SK-N-SH (cell line): ENCODE measurements around the gene SEMA4G. TPM values are rescaled to one million over a fixed set of nuclear protein-coding genes. Genes with fewer than 3 reads are reported as not detected.

ENCODE experiments used
- CTCF ChIA-PET: fragments of 300-600, 350-600 bp; formaldehyde crosslinking; extraction: SDS; loops from one replicate; lab custom pipeline; 2021; lab: Yijun Ruan, JAX
- POLR2A ChIA-PET: fragments of 350-600 bp; sonication (Branson Sonifier 250); formaldehyde crosslinking; extraction: SDS; loops from one replicate; lab custom pipeline; 2020; ENCODE audit warnings: antibody characterized with exemption, inconsistent platforms; lab: Yijun Ruan, JAX
- DNase-seq: peaks from one replicate; pipeline ENCODE4 v3.0.0; 2012
- H2AFZ ChIP-seq: fragments of 200-600 bp; sonication (generic); 2 replicates; pipeline ENCODE4 v1.8.1; 2016; ENCODE audit warnings: antibody characterized with exemption, mild to moderate bottlenecking, low read depth
- H3F3A ChIP-seq: fragments of 200-600 bp; sonication (generic); replicated peaks from 2 replicates; pipeline ENCODE3; 2016; ENCODE audit warnings: antibody characterized with exemption, mild to moderate bottlenecking; ENCODE audit not compliant: insufficient read depth
- H3K27ac ChIP-seq, 2 experiments: fragments of 200-500 bp in 1 of 2; fragments of 200-600 bp in 1 of 2; sonication (Bioruptor generic) in 1 of 2; sonication (generic), shearing (Covaris generic) in 1 of 2; 2 replicates each; pipeline versions ENCODE4 v1.5.1 to v1.6.1; 2014 to 2016; ENCODE audit warnings: low read depth in 2 of 2, inconsistent platforms in 1 of 2, low read length in 1 of 2, mild to moderate bottlenecking in 1 of 2, mixed read lengths in 1 of 2
- H3K27me3 ChIP-seq: fragments of 200-600 bp; sonication (generic), shearing (Covaris generic); 2 replicates; pipeline ENCODE4 v1.6.1; 2016; ENCODE audit warnings: mixed run types; ENCODE audit not compliant: insufficient read depth
- H3K36me3 ChIP-seq, 2 experiments: fragments of 200-500 bp in 1 of 2; fragments of 200-600 bp in 1 of 2; sonication (Bioruptor generic) in 1 of 2; sonication (generic) in 1 of 2; replicated peaks in 1 of 2; 2 replicates each; pipeline versions ENCODE3 to v1.5.1; 2014 to 2016; ENCODE audit warnings: low read length in 1 of 2, mild to moderate bottlenecking in 1 of 2; ENCODE audit not compliant: insufficient read depth in 2 of 2, control insufficient read depth in 1 of 2
- H3K4me1 ChIP-seq, 2 experiments: fragments of 200-500 bp in 1 of 2; fragments of 200-600 bp in 1 of 2; sonication (Bioruptor generic) in 1 of 2; sonication (generic), shearing (Covaris generic) in 1 of 2; 2 replicates each; pipeline versions ENCODE4 v1.5.1 to v1.6.1; 2014 to 2016; ENCODE audit warnings: low read depth in 1 of 2, low read length in 1 of 2, mixed run types in 1 of 2; ENCODE audit not compliant: insufficient read depth in 2 of 2, control insufficient read depth in 1 of 2
- H3K4me2 ChIP-seq: fragments of 200-600 bp; sonication (generic), shearing (Covaris generic); 2 replicates; pipeline ENCODE4 v1.6.1; 2017; ENCODE audit warnings: mixed run types
- H3K4me3 ChIP-seq, 2 experiments: fragments of 200-500 bp in 1 of 2; fragments of 200-600 bp in 1 of 2; sonication (Bioruptor generic) in 1 of 2; sonication (generic), shearing (Covaris generic) in 1 of 2; 2 replicates each; pipeline versions ENCODE4 v1.5.1 to v1.8.1; 2014 to 2016; ENCODE audit warnings: low read depth in 2 of 2, inconsistent platforms in 1 of 2, low read length in 1 of 2, mild to moderate bottlenecking in 1 of 2, mixed read lengths in 1 of 2, moderate library complexity in 1 of 2
- H3K79me2 ChIP-seq: fragments of 200-600 bp; sonication (generic); 2 replicates; pipeline ENCODE4 v1.8.1; 2017; ENCODE audit warnings: mild to moderate bottlenecking; ENCODE audit not compliant: insufficient read depth
- H3K9ac ChIP-seq: fragments of 200-600 bp; sonication (generic); 2 replicates; pipeline ENCODE4 v1.6.1; 2017; ENCODE audit warnings: mixed run types
- H3K9me2 ChIP-seq: fragments of 200-600 bp; sonication (generic); 2 replicates; pipeline ENCODE4 v1.6.1; 2017; ENCODE audit warnings: mixed run types
- H3K9me3 ChIP-seq: fragments of 200-600 bp; sonication (generic); 2 replicates; pipeline ENCODE4 v1.6.1; 2017; ENCODE audit warnings: mixed run types, mild to moderate bottlenecking, moderate library complexity
- H4K20me1 ChIP-seq: fragments of 200-600 bp; sonication (generic); 2 replicates; pipeline ENCODE4 v1.6.1; 2017; ENCODE audit warnings: mild to moderate bottlenecking, mixed run types; ENCODE audit not compliant: insufficient read depth
- CHD2 ChIP-seq: fragments of 150-350 bp; IDR thresholded peaks from 2 replicates; pipeline ENCODE4 v1.6.1; 2018; ENCODE audit warnings: low read length; ENCODE audit not compliant: partially characterized antibody
- ELF1 ChIP-seq: IDR thresholded peaks from 2 replicates; pipeline ENCODE4 v1.4.0; 2012
- EZH2phosphoT487 ChIP-seq: fragments of 200-600 bp; sonication (generic); IDR thresholded peaks from 2 replicates; pipeline ENCODE4 v1.6.1; 2017; ENCODE audit warnings: low read depth, mixed run types, mild to moderate bottlenecking, antibody characterized with exemption, moderate library complexity, borderline replicate concordance
- FOXJ3 ChIP-seq: sonication (generic); formaldehyde crosslinking; IDR thresholded peaks from 2 replicates; pipeline ENCODE4 v1.5.1; 2020; ENCODE audit warnings: mild to moderate bottlenecking, missing genetic modification reagents
- FOXM1 ChIP-seq: IDR thresholded peaks from 2 replicates; pipeline ENCODE4 v1.4.0; 2012; ENCODE audit warnings: low read depth, mild to moderate bottlenecking
- GABPA ChIP-seq: IDR thresholded peaks from 2 replicates; pipeline ENCODE4 v1.4.0; 2012; ENCODE audit warnings: low read depth, mild to moderate bottlenecking
- IRF3 ChIP-seq: fragments of 150-350 bp; IDR thresholded peaks from 2 replicates; pipeline ENCODE4 v1.6.1; 2016; ENCODE audit warnings: mild to moderate bottlenecking, low read depth, low read length
- MXI1 ChIP-seq: IDR thresholded peaks from 2 replicates; pipeline ENCODE4 v1.6.1; 2012; ENCODE audit warnings: mild to moderate bottlenecking, low read depth, low read length, improper control_type of control experiment
- NFIC ChIP-seq: IDR thresholded peaks from 2 replicates; pipeline ENCODE4 v1.4.0; 2012; ENCODE audit warnings: borderline replicate concordance
- NRF1 ChIP-seq: IDR thresholded peaks from 2 replicates; pipeline ENCODE4 v1.6.1; 2012; ENCODE audit warnings: low read depth, mild to moderate bottlenecking, low read length
- POLR2AphosphoS5 ChIP-seq: IDR thresholded peaks from 2 replicates; pipeline ENCODE4 v1.6.1; 2012; ENCODE audit warnings: low read depth, low read length
- RCOR1 ChIP-seq: fragments of 150-350 bp; IDR thresholded peaks from 2 replicates; pipeline ENCODE4 v1.6.1; 2017; ENCODE audit warnings: antibody characterized with exemption, low read length
- RFX5 ChIP-seq: IDR thresholded peaks from 2 replicates; pipeline ENCODE4 v1.6.1; 2012; ENCODE audit warnings: mild to moderate bottlenecking, improper control_type of control experiment, low read length
- SIN3A ChIP-seq: IDR thresholded peaks from 2 replicates; pipeline ENCODE4 v1.6.1; 2012; ENCODE audit warnings: low read depth, mild to moderate bottlenecking, low read length, moderate library complexity, borderline replicate concordance
- SMC3 ChIP-seq: IDR thresholded peaks from 2 replicates; pipeline ENCODE4 v1.6.1; 2012; ENCODE audit warnings: low read depth, low read length, improper control_type of control experiment
- TCF12 ChIP-seq: IDR thresholded peaks from 2 replicates; pipeline ENCODE4 v1.4.0; 2012
- WGBS: methylation state at CpG from one replicate; pipeline ENCODE4 v1.1.6; 2017; ENCODE audit warnings: low lambda C conversion rate; 5-methylcytosine and 5-hydroxymethylcytosine counted together
- polyA plus RNA-seq, 3 experiments: library from polyadenylated mRNA; depleted of rRNA; stranded (reverse); fragments of >200 nt; gene quantifications; 2 replicates each; pipeline ENCODE4 v1.2.3, GENCODE V29; 2012
- TF ChIP-seq, protein P1 (sequence below): fragments of 150-350 bp; IDR thresholded peaks from 2 replicates; pipeline ENCODE4 v1.6.1; 2017; ENCODE audit warnings: antibody characterized with exemption, low read length, low read depth, borderline replicate concordance
- TF ChIP-seq, protein P2 (sequence below): IDR thresholded peaks from 2 replicates; pipeline ENCODE4 v1.4.0; 2012; ENCODE audit warnings: low read depth, borderline replicate concordance
- TF ChIP-seq, protein P3 (sequence below): fragments of 200-600 bp; sonication (generic); IDR thresholded peaks from 2 replicates; pipeline ENCODE4 v1.6.1; 2017; ENCODE audit warnings: antibody characterized with exemption, mild to moderate bottlenecking, moderate library complexity

Gene SEMA4G
- polyA plus RNA-seq, 1 of the 3 experiments (the other 2 are of a cell fraction), result 16.2 TPM

DNA sequence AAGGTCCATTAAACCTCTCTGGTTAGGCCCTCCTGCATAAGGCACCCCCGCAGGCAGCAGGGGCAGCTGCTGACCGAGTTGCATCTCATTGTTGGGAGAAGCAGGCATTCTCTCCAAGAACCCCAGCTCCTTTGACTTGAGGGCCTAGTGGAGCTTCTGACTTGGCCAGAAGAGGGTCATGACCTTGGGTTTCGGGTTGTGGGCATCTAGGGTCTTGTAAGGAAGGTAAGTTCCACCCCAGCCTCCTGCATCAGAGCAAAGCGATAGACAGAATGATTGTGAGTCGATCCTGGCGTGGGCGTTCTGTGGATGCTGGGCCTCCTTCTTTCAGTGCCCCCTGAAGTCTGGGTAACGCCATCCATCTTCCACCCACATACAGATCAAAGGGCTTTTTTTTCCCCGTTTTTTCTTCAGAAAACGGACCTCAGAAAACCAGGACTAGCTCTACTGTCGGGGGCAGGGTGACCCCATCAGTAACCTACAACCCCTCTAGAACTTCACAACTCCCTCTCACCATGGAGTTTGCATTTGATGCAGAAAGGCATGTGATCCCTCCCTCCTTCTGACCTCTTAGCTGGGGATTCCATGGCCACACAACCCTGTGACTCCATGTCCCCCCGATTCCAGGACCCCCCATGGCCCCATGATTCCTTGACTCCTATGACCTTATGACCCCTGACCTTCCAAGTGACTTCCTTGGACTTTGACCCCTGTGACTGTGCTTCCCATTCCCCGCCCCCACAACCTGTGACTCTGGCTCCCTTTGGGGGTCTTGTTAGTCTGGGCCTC is 3.0 kb downstream of the SEMA4G start:
- CTCF ChIA-PET, result interaction anchor here (0.6 to 1.4 kb wide), 4 partner anchors 24 to 49 kb away, joined by 3 to 4 read pairs (median 3); no protein-coding TSS in a partner anchor
- POLR2A ChIA-PET, result interaction anchor here (0.9 kb wide), 1 partner anchor 9 kb away, joined by 3 read pairs; no protein-coding TSS in a partner anchor
- Histone ChIP-seq H2AFZ (no peak overlapping the region), H3F3A (peaks cover 3% of the 10 kb centered on the region), H3K9me3 (no peaks in the 10 kb centered on the region), H3K4me1 (peaks cover 4 to 19% of the 10 kb centered on the region in 2 experiments; a peak in 2 of 4 replicates), H3K9ac (no peak overlapping the region), H3K27me3 (no peaks in the 10 kb centered on the region), H3K4me3 (no peak overlapping the region), H3K79me2 (no peaks in the 10 kb centered on the region), H3K27ac (no peak overlapping the region), H4K20me1 (no peaks in the 10 kb centered on the region), H3K9me2 (no peaks in the 10 kb centered on the region), H3K4me2 (no peak overlapping the region), H3K36me3 (no peaks in the 10 kb centered on the region)
- 76% methylated on average over 12 of the region's 13 CpGs for WGBS
- TF ChIP-seq, protein P1, sequence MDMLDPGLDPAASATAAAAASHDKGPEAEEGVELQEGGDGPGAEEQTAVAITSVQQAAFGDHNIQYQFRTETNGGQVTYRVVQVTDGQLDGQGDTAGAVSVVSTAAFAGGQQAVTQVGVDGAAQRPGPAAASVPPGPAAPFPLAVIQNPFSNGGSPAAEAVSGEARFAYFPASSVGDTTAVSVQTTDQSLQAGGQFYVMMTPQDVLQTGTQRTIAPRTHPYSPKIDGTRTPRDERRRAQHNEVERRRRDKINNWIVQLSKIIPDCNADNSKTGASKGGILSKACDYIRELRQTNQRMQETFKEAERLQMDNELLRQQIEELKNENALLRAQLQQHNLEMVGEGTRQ, result no peak
- TF ChIP-seq RFX5 (no peak), SMC3 (no peak), TCF12 (no peak), SIN3A (no peak), EZH2phosphoT487 (no peak), NFIC (no peak), FOXJ3 (CRISPR knock-in tag) (no peak), RCOR1 (no peak), IRF3 (no peak), NRF1 (no peak), ELF1 (no peak), POLR2AphosphoS5 (no peak), CHD2 (no peak), MXI1 (no peak), GABPA (no peak), FOXM1 (no peak)
- TF ChIP-seq, protein P2, sequence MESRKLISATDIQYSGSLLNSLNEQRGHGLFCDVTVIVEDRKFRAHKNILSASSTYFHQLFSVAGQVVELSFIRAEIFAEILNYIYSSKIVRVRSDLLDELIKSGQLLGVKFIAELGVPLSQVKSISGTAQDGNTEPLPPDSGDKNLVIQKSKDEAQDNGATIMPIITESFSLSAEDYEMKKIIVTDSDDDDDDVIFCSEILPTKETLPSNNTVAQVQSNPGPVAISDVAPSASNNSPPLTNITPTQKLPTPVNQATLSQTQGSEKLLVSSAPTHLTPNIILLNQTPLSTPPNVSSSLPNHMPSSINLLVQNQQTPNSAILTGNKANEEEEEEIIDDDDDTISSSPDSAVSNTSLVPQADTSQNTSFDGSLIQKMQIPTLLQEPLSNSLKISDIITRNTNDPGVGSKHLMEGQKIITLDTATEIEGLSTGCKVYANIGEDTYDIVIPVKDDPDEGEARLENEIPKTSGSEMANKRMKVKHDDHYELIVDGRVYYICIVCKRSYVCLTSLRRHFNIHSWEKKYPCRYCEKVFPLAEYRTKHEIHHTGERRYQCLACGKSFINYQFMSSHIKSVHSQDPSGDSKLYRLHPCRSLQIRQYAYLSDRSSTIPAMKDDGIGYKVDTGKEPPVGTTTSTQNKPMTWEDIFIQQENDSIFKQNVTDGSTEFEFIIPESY, result no peak
- TF ChIP-seq, protein P3, sequence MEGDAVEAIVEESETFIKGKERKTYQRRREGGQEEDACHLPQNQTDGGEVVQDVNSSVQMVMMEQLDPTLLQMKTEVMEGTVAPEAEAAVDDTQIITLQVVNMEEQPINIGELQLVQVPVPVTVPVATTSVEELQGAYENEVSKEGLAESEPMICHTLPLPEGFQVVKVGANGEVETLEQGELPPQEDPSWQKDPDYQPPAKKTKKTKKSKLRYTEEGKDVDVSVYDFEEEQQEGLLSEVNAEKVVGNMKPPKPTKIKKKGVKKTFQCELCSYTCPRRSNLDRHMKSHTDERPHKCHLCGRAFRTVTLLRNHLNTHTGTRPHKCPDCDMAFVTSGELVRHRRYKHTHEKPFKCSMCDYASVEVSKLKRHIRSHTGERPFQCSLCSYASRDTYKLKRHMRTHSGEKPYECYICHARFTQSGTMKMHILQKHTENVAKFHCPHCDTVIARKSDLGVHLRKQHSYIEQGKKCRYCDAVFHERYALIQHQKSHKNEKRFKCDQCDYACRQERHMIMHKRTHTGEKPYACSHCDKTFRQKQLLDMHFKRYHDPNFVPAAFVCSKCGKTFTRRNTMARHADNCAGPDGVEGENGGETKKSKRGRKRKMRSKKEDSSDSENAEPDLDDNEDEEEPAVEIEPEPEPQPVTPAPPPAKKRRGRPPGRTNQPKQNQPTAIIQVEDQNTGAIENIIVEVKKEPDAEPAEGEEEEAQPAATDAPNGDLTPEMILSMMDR, result no peak
- DNase-seq, result no peak
